Measurements from ENCODE around the gene CDH4. TPM values are rescaled to one million over a fixed set of nuclear protein-coding genes. Genes with fewer than 3 reads are reported as not detected.

CDH4 gene
- total RNA-seq, 1 donor from 2014 or later = not detected

DNA sequence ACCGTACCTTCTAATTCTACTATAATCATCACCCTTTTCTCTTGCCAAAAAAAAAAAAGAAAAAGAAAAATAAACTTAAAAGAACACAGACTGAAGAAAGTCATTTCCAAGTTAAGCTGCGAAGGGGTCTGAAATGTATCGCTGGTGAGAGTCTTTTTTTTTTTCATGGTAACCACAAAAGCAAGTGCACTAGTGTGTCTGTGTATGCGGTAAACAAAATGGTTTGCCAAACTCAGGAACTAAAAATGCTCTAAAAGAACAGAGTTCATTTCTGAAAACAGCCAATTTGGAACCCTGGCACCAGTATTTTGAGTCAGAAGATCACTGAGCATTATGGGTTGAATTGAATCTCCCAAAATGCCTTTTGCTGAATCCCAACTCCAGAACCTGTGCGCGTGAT, 46.6 kb downstream of the CDH4 start:
- Histone ChIP-seq H3K9me3 (no peaks in the 10 kb centered on the region), H3K4me1 (no peaks in the 10 kb centered on the region), H3K4me3 (no peak overlapping the region), H3K36me3 (no peaks in the 10 kb centered on the region), H3K27ac (no peak overlapping the region), H3K27me3 (no peaks in the 10 kb centered on the region)
- DNase-seq (ENCODE audit: low spot score in 2 of 2) = no peak
- intact Hi-C loops (cut with DNase I) = no loop called here
- TF ChIP-seq CTCF (IDR thresholded peaks at IDR 0.05) = no peak

GRCh38 chr20:61299104-61299503, 47.0 kb downstream of the CDH4 start:
- Histone ChIP-seq H3K27me3 (no peaks in the 10 kb centered on the region), H3K9me3 (no peaks in the 10 kb centered on the region), H3K4me3 (no peak overlapping the region), H3K27ac (no peak overlapping the region), H3K36me3 (no peaks in the 10 kb centered on the region), H3K4me1 (no peaks in the 10 kb centered on the region)
- intact Hi-C loops (cut with DNase I) = no loop called here
- DNase-seq (ENCODE audit: low spot score in 2 of 2) = no peak
- no peak for TF ChIP-seq CTCF (IDR thresholded peaks at IDR 0.05)

GRCh38 chr20:61299618-61300017, 47.6 kb downstream of the CDH4 start:
- Histone ChIP-seq H3K36me3 (no peaks in the 10 kb centered on the region), H3K4me3 (no peak overlapping the region), H3K27ac (no peak overlapping the region), H3K9me3 (no peaks in the 10 kb centered on the region), H3K4me1 (no peaks in the 10 kb centered on the region), H3K27me3 (no peaks in the 10 kb centered on the region)
- intact Hi-C loops (cut with DNase I) = no loop called here
- no peak for TF ChIP-seq CTCF (IDR thresholded peaks at IDR 0.05)
- DNase-seq (ENCODE audit: low spot score in 2 of 2) = no peak

DNA sequence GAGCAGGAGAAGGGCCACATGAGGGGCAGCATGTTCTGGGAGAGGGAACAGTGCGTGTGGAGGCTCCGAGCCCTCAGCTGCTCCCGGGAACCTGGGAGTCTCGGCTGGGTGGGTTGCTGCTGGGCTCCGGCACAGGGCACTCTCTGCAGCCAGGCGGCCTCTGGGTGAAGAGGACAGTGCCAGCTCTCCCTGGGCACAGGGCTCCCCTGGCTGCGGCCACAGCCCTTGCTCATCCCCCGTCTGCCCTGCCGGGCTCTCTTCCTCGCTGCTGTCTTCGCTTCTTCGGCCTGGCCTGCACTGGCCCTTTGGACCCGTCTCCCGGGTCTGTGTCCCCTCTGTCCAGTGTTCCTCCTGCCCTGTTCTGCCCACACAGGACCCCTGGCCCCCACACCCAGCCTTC, 48.2 kb downstream of the CDH4 start:
- Histone ChIP-seq H3K4me3 (no peak overlapping the region), H3K27me3 (no peaks in the 10 kb centered on the region), H3K27ac (no peak overlapping the region), H3K9me3 (no peaks in the 10 kb centered on the region), H3K4me1 (no peaks in the 10 kb centered on the region), H3K36me3 (no peaks in the 10 kb centered on the region)
- TF ChIP-seq CTCF (IDR thresholded peaks at IDR 0.05) = no peak
- intact Hi-C loops (cut with DNase I) = no loop called here
- no peak for DNase-seq (ENCODE audit: low spot score in 2 of 2)

DNA sequence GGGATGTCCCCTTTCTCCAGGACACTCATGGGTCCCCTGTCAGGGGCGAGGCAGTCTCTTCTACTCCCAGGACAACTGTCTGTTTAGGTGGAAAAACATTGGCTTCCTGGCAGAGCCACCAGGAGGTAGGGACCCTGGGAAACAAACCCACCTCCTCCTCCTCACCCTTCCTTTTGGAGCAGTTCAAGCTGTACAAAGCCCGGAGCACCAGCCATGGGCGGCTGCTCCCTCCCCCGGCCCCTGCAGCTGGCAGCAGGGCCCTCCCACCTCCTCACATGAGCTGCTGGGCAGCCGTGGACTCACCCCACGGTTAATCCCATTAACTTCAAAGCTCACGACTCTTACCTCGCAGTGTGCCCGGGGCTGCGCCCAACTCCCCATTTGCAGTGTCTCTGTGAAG, 48.6 kb downstream of the CDH4 start:
- no peak overlapping the region for H3K27ac ChIP-seq
- no peaks in the 10 kb centered on the region for H3K9me3 ChIP-seq
- no peaks in the 10 kb centered on the region for H3K4me1 ChIP-seq
- no peaks in the 10 kb centered on the region for H3K27me3 ChIP-seq
- H3K36me3 ChIP-seq = no peaks in the 10 kb centered on the region
- no peak overlapping the region for H3K4me3 ChIP-seq
- DNase-seq (ENCODE audit: low spot score in 2 of 2) = no peak
- TF ChIP-seq CTCF (IDR thresholded peaks at IDR 0.05) = no peak
- intact Hi-C loops (cut with DNase I) = no loop called here
